OCI-LY1 (cell line): Measurements from ENCODE around the gene FAM47E.
"Not testable (repeated sequence)": the region's sequence is repeated elsewhere in the genome, so short reads cannot be mapped to it uniquely, and the experiment has no call there.

Experiments
- H2AFZ ChIP-seq: fragments of 200-600 bp; sonication (generic), shearing (Covaris generic); 2 replicates; pipeline ENCODE4 v1.6.0; 2014; ENCODE audit warnings: antibody characterized with exemption, mild to moderate bottlenecking, low read length
- H3F3A ChIP-seq: fragments of 200-600 bp; sonication (generic), shearing (Covaris generic); 2 replicates; pipeline ENCODE4 v1.6.0; 2014; ENCODE audit warnings: mild to moderate bottlenecking, antibody characterized with exemption, low read length, moderate library complexity; ENCODE audit not compliant: insufficient read depth
- H3K27ac ChIP-seq: fragments of 200-600 bp; sonication (generic); 2 replicates; pipeline ENCODE4 v1.5.1; 2014; ENCODE audit warnings: low read length, mixed run types, mild to moderate bottlenecking, low read depth; ENCODE audit not compliant: poor library complexity, severe bottlenecking
- H3K27me3 ChIP-seq: fragments of 200-600 bp; sonication (generic); 2 replicates; pipeline ENCODE4 v1.6.0; 2014; ENCODE audit warnings: antibody characterized with exemption, mild to moderate bottlenecking, low read length, moderate library complexity; ENCODE audit not compliant: insufficient read depth
- H3K36me3 ChIP-seq: fragments of 200-600 bp; sonication (generic); 2 replicates; pipeline ENCODE4 v1.6.1; 2014; ENCODE audit warnings: mild to moderate bottlenecking, antibody characterized with exemption, low read length, moderate library complexity, mixed read lengths; ENCODE audit not compliant: insufficient read depth
- H3K4me1 ChIP-seq: fragments of 200-600 bp; sonication (generic); 2 replicates; pipeline ENCODE4 v1.5.1; 2014; ENCODE audit warnings: mild to moderate bottlenecking, low read length, moderate library complexity; ENCODE audit not compliant: insufficient read depth, severe bottlenecking
- H3K4me2 ChIP-seq: fragments of 200-600 bp; sonication (generic), shearing (Covaris generic); 2 replicates; pipeline ENCODE4 v1.6.1; 2014; ENCODE audit warnings: low read length
- H3K4me3 ChIP-seq: fragments of 200-600 bp; sonication (generic); 2 replicates; pipeline ENCODE4 v1.5.1; 2014; ENCODE audit warnings: low read length, low read depth, mild to moderate bottlenecking, mixed read lengths; ENCODE audit not compliant: poor library complexity, severe bottlenecking
- H3K79me2 ChIP-seq: fragments of 200-600 bp; shearing (Covaris generic); 2 replicates; pipeline ENCODE4 v1.6.1; 2016; ENCODE audit warnings: mixed run types, low read length, mixed read lengths; ENCODE audit not compliant: insufficient read depth
- H3K9ac ChIP-seq: fragments of 200-600 bp; sonication (generic), shearing (Covaris generic); 2 replicates; pipeline ENCODE4 v1.6.1; 2014; ENCODE audit warnings: mild to moderate bottlenecking, low read length, mixed read lengths
- H3K9me2 ChIP-seq: fragments of 200-600 bp; sonication (generic), shearing (Covaris generic); 2 replicates; pipeline ENCODE4 v1.6.1; 2014; ENCODE audit warnings: low read depth, mild to moderate bottlenecking, low read length, mixed read lengths
- H3K9me3 ChIP-seq: fragments of 200-600 bp; shearing (Covaris generic); 2 replicates; pipeline ENCODE4 v1.6.1; 2014; ENCODE audit warnings: low read length, mixed read lengths
- H4K20me1 ChIP-seq: fragments of 200-600 bp; sonication (generic), shearing (Covaris generic); 2 replicates; pipeline ENCODE4 v1.6.0; 2016; ENCODE audit warnings: mild to moderate bottlenecking, low read length; ENCODE audit not compliant: insufficient read depth
- CTCF ChIP-seq: fragments of 200-600 bp; sonication (generic), shearing (Covaris generic); IDR thresholded peaks from 2 replicates; pipeline ENCODE4 v1.5.1; 2017; ENCODE audit warnings: mild to moderate bottlenecking, antibody characterized with exemption, low read length, moderate library complexity, mixed read lengths
- EZH2 ChIP-seq: fragments of 200-600 bp; sonication (generic), shearing (Covaris generic); IDR thresholded peaks from 2 replicates; pipeline ENCODE4 v1.8.0; 2017; ENCODE audit warnings: borderline replicate concordance, mixed run types, mild to moderate bottlenecking, antibody characterized with exemption, low read length, moderate library complexity, mixed read lengths

FAM47E gene

GRCh38 chr4:76280488-76281441 lies 29.2 kb downstream of the FAM47E start:
- Histone ChIP-seq H3K4me1 (no peaks in the 10 kb centered on the region), H3K4me3 (no peak overlapping the region), H3F3A (no peaks in the 10 kb centered on the region), H2AFZ (no peak overlapping the region), H3K36me3 (no peaks in the 10 kb centered on the region), H3K79me2 (no peaks in the 10 kb centered on the region), H3K4me2 (no peak overlapping the region), H3K9me3 (no peaks in the 10 kb centered on the region), H3K27me3 (no peaks in the 10 kb centered on the region), H3K9me2 (no peaks in the 10 kb centered on the region), H4K20me1 (no peaks in the 10 kb centered on the region), H3K27ac (no peak overlapping the region), H3K9ac (no peak overlapping the region)
- TF ChIP-seq CTCF: no peak
- TF ChIP-seq EZH2: no peak

GRCh38 chr4:76281594-76281993 lies 30.1 kb downstream of the FAM47E start:
- not testable (repeated sequence) for H3K4me2 ChIP-seq, H3K4me3 ChIP-seq, H3K79me2 ChIP-seq, H3F3A ChIP-seq, H3K36me3 ChIP-seq, H3K4me1 ChIP-seq, H4K20me1 ChIP-seq, H3K27ac ChIP-seq, H3K27me3 ChIP-seq, H3K9me2 ChIP-seq, H3K9ac ChIP-seq, H2AFZ ChIP-seq, H3K9me3 ChIP-seq

GRCh38 chr4:76282941-76283689 lies 31.6 kb downstream of the FAM47E start:
- Histone ChIP-seq H3K9me3 (no peaks in the 10 kb centered on the region), H3F3A (no peaks in the 10 kb centered on the region), H3K9me2 (no peaks in the 10 kb centered on the region), H3K27ac (no peak overlapping the region), H3K4me1 (no peaks in the 10 kb centered on the region), H3K4me2 (no peak overlapping the region), H3K36me3 (no peaks in the 10 kb centered on the region), H3K27me3 (no peaks in the 10 kb centered on the region), H3K4me3 (no peak overlapping the region), H4K20me1 (no peaks in the 10 kb centered on the region), H3K9ac (no peak overlapping the region), H2AFZ (no peak overlapping the region), H3K79me2 (no peaks in the 10 kb centered on the region)
- TF ChIP-seq EZH2: no peak
- no peak for TF ChIP-seq CTCF
